ENCODE results near the gene STXBP6. TPM values are rescaled to one million over a fixed set of nuclear protein-coding genes. Genes with fewer than 3 reads are reported as not detected.

The STXBP6 gene
- total RNA-seq, 1 donor from 2014 or later = 13.9 TPM

GRCh38 chr14:24876996-24877395 is 173.0 kb downstream of the STXBP6 start:
- intact Hi-C loops (cut with DNase I) = no loop called here
- DNase-seq (ENCODE audit: low spot score) = no peak

DNA sequence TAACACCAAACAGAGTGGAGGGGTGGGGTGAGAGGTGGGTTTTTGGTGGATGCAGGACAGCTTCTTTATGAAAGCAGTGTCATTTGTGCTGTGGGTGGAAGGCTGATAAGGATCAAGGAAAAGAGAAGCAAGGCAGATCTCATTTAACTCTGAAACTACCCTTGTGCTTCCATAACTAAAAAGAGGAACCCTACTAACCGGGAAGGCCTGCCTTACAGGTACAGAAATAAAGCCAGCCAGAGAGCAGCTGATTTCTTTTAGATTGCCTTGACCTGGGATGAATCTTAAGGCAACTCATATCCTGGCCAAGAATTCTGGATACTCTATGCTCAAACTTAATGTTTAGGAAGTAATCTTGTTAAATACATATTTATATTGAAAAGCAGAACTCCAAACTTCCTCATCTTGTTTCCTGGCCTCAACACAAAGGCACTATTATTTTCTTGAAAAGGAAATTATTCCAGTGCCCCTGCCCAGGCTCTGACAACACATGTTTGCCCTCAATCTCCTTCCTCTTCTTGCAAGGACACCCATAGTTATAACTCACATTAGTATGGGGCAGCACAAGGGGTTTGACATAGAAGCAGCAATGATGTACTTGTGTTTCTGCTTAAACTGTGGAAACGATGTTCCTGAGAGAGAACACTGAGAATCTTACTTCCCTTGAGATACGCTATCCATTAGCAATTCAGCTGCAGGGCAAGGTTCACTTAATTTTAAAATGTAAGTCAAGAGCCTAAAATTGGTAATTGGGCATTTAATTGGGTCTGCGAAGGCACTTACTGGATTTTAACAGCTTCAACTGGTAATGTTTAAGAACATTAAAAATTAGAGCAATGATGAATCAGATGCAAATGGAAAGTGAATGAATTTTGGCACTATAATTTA is 173.7 kb downstream of the STXBP6 start:
- DNase-seq (ENCODE audit: low spot score) = no peak
- intact Hi-C loops (cut with DNase I) = no loop called here

GRCh38 chr14:24875203-24875838 is 174.6 kb downstream of the STXBP6 start:
- intact Hi-C loops (cut with DNase I) = no loop called here
- DNase-seq (ENCODE audit: low spot score) = no peak

DNA sequence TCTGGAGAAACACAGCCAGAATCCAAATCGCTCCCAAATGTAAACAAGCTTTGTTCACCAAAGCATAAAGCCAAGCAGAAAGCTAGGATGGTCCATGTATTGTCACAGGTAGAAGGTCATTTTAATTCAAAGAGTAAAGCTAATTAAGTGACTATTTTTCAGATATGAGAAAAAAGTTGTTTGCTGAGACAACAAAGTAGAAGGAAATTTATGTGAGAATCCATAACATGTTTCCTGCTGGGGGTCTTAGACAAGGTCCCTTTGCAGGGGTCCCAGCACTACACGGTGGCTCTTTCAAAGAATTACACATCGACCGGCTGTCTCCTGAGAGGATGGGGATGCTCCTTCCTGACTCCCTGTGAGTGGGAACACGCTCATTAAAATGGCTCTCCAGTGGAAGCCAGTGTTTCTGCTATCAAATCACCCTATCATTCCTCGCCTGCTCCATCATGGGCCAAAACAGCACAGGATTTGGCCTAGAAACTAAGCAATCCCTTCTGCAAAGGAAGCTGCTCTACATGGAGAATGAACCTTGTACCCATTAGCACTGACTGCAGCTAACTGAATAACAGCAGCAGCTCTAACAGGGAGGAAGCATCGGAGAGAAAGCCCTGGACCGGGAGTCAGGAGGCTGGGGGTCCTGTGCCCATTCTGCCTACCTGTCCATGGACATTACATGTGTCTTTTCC is 175.3 kb downstream of the STXBP6 start:
- no peak for DNase-seq (ENCODE audit: low spot score)
- intact Hi-C loops (cut with DNase I) = no loop called here

DNA sequence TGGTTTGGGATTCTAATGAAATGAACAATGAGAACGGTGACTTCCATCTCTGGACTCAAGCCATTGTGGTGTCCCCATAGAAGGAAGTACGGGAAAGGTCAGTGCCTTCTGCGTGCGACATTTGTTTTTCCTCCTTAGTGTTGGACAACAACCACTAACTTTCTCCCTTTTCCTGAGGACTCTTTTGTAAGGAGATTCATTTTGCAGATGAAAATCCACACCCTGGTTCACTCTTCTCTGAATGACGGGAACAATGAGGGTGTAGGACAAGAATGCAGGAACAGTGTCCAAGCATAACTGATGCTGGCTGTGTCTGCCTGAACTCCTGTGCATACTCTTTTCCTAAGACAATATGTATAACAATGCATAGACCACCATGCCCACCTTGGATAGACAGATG is 176.4 kb downstream of the STXBP6 start:
- no peak for DNase-seq (ENCODE audit: low spot score)
- intact Hi-C loops (cut with DNase I) = loop anchor here (2.0 kb wide), 1 partner anchor 15 kb away; no protein-coding TSS in a partner anchor

- DNase-seq (ENCODE audit: low spot score) = no peak
- intact Hi-C loops (cut with DNase I) = no loop called here
Observed at GRCh38 chr14:24870949-24871701, 178.8 kb downstream of the STXBP6 start.

GRCh38 chr14:24868389-24868788 is 181.6 kb downstream of the STXBP6 start:
- intact Hi-C loops (cut with DNase I) = no loop called here

GRCh38 chr14:24866067-24866639 is 183.8 kb downstream of the STXBP6 start:
- DNase-seq (ENCODE audit: low spot score) = no peak
- intact Hi-C loops (cut with DNase I) = no loop called here

More at GRCh38 chr14:24868389-24868788, 181.6 kb downstream of the STXBP6 start:
- no peak for DNase-seq (ENCODE audit: low spot score)

- intact Hi-C loops (cut with DNase I) = no loop called here
- no peak for DNase-seq (ENCODE audit: low spot score)
Observed at GRCh38 chr14:24863968-24864684, 185.8 kb downstream of the STXBP6 start.

DNA sequence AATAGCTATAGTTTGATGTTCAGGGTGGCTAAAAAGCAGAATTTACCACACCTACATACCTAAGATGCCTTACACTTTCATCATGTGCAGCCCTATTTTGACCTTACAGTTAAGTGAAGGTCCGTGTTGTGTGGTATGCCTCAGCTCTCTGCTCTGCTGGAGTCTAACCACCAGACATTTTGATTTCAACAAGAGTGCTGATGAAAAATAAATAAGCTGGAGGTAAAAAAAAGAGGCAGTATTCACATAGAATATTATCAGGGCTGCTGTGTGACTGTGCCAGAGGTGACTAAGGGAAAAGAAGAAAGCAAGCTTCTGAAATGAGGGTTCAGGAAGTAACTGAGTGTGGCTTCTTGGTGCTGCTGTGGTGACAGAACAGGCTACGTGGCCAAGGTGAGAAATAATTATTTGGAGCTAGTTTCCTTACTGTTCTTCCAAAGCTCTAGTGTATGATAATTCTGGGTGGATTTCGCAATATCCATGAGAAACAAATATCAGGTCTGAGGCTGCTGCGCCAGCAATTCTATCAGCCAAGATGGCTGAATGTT is 188.8 kb downstream of the STXBP6 start:
- intact Hi-C loops (cut with DNase I) = no loop called here

GRCh38 chr14:24859559-24859958 is 190.4 kb downstream of the STXBP6 start:
- DNase-seq (ENCODE audit: low spot score) = no peak
- intact Hi-C loops (cut with DNase I) = loop anchor here (2.0 kb wide), 1 partner anchor 13 kb away; no protein-coding TSS in a partner anchor

More for the DNA sequence above, 188.8 kb downstream of the STXBP6 start:
- no peak for DNase-seq (ENCODE audit: low spot score)

- intact Hi-C loops (cut with DNase I) = loop anchor here (2.0 kb wide), 1 partner anchor 14 kb away; no protein-coding TSS in a partner anchor
Observed at GRCh38 chr14:24858684-24859083, 191.3 kb downstream of the STXBP6 start.

GRCh38 chr14:24858052-24858451 is 191.9 kb downstream of the STXBP6 start:
- DNase-seq (ENCODE audit: low spot score) = no peak
- intact Hi-C loops (cut with DNase I) = loop anchor here (2.0 kb wide), 1 partner anchor 15 kb away; no protein-coding TSS in a partner anchor

More at GRCh38 chr14:24858684-24859083, 191.3 kb downstream of the STXBP6 start:
- no peak for DNase-seq (ENCODE audit: low spot score)

- DNase-seq (ENCODE audit: low spot score) = no peak
- intact Hi-C loops (cut with DNase I) = no loop called here
Observed at GRCh38 chr14:24857277-24857676, 192.7 kb downstream of the STXBP6 start.

DNA sequence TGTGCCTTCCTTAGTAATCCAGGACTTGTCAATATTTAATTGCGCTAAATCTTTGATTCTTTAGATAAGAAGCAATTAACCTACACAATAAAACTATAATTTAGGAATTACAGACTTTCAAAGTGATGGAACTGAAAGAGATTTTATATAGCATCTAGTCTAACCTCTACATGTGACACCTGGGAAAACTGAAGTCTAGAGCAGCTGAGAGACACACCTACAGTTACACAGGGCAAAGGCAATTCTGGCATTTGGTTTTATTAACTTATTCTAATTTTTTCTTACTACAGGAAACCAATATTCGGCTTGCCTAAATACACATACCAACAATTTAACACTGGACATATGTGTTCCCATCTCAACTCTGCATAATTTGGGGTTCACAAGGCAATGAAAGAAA is 196.5 kb downstream of the STXBP6 start:
- no peak for DNase-seq (ENCODE audit: low spot score)
- intact Hi-C loops (cut with DNase I) = no loop called here

- no peak for DNase-seq (ENCODE audit: low spot score)
- intact Hi-C loops (cut with DNase I) = no loop called here
Observed at GRCh38 chr14:24852312-24853060, 197.5 kb downstream of the STXBP6 start.

DNA sequence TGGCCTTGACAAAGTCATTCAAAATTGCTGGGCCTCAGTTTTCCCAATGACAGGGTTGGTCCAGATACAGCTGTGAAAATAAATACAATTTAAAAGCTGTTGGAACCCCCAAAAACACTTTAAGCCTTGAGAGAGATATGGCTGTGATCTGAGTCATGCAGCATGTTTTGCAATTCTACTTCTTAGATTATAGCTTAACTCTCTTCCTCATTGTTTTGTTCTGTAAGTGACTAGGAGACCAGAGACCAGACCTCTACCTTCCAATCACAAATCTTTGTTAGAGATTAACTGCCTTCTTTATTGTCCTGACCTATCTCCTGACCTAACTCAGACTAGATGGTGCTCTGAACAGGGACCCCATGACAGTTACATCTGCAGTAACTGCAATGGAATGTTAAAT is 198.1 kb downstream of the STXBP6 start:
- no peak for DNase-seq (ENCODE audit: low spot score)
- intact Hi-C loops (cut with DNase I) = no loop called here
